GM18951 (cell line): Measurements from ENCODE around the gene POLR1D.
"Not testable (repeated sequence)": the region's sequence is repeated elsewhere in the genome, so short reads cannot be mapped to it uniquely, and the experiment has no call there.

Experiments used
- POLR2A ChIP-seq: IDR thresholded peaks from 4 replicates; pipeline ENCODE4 v1.6.1; 2011; ENCODE audit warnings: mild to moderate bottlenecking; ENCODE audit not compliant: insufficient read length, insufficient read depth; ENCODE audit errors: extremely low read depth
- in situ Hi-C: fragments of 300-500 bp; cut with MboI; formaldehyde crosslinking; loops from one replicate; pipeline ENCODE4 v1.12.0; 2022; ENCODE audit warnings: low sequenced_read_pairs, mixed read lengths, inconsistent platforms; ENCODE audit not compliant: unreplicated experiment

POLR1D gene

GRCh38 chr13:27622881-27623280, 1.2 kb downstream of the POLR1D start:
- in situ Hi-C loops, result no loop called here
- no peak for TF ChIP-seq POLR2A

GRCh38 chr13:27624071-27624470, 2.4 kb downstream of the POLR1D start:
- TF ChIP-seq POLR2A, result no peak
- in situ Hi-C loops, result no loop called here

GRCh38 chr13:27625839-27626238, 4.1 kb downstream of the POLR1D start:
- in situ Hi-C loops, result no loop called here
- no peak for TF ChIP-seq POLR2A

GRCh38 chr13:27627380-27627779, 5.7 kb downstream of the POLR1D start:
- in situ Hi-C loops, result no loop called here
- no peak for TF ChIP-seq POLR2A

- in situ Hi-C loops, result no loop called here
- no peak for TF ChIP-seq POLR2A
Measured at GRCh38 chr13:27628081-27628480, 6.4 kb downstream of the POLR1D start.

GRCh38 chr13:27628766-27629165, 7.1 kb downstream of the POLR1D start:
- in situ Hi-C loops, result not testable (repeated sequence)

- in situ Hi-C loops, result no loop called here
- no peak for TF ChIP-seq POLR2A
Measured at GRCh38 chr13:27631156-27631555, 9.5 kb downstream of the POLR1D start.

- no peak for TF ChIP-seq POLR2A
- in situ Hi-C loops, result no loop called here
Measured at GRCh38 chr13:27631665-27632064, 10.0 kb downstream of the POLR1D start.

- in situ Hi-C loops, result no loop called here
- no peak for TF ChIP-seq POLR2A
Measured at GRCh38 chr13:27632214-27632613, 10.5 kb downstream of the POLR1D start.

- no peak for TF ChIP-seq POLR2A
- in situ Hi-C loops, result no loop called here
Measured at GRCh38 chr13:27632648-27633047, 11.0 kb downstream of the POLR1D start.

- no peak for TF ChIP-seq POLR2A
- in situ Hi-C loops, result no loop called here
Measured at GRCh38 chr13:27634231-27634630, 12.5 kb downstream of the POLR1D start.

GRCh38 chr13:27634791-27635190, 13.1 kb downstream of the POLR1D start:
- no peak for TF ChIP-seq POLR2A
- in situ Hi-C loops, result no loop called here

- no peak for TF ChIP-seq POLR2A
- in situ Hi-C loops, result no loop called here
Measured at GRCh38 chr13:27635266-27635665, 13.6 kb downstream of the POLR1D start.

- in situ Hi-C loops, result no loop called here
Measured at GRCh38 chr13:27636589-27637288, 15.0 kb downstream of the POLR1D start.

GRCh38 chr13:27637289-27637626, 15.6 kb downstream of the POLR1D start:
- TF ChIP-seq POLR2A, result no peak
- in situ Hi-C loops, result no loop called here

More at GRCh38 chr13:27636589-27637288, 15.0 kb downstream of the POLR1D start:
- TF ChIP-seq POLR2A, result no peak
